ENCODE results near the gene ZMAT1. TPM values are rescaled to one million over a fixed set of nuclear protein-coding genes. Genes with fewer than 3 reads are reported as not detected.

ZMAT1 gene
- total RNA-seq, result 0.25 and 0.60 TPM in 2 replicates

DNA sequence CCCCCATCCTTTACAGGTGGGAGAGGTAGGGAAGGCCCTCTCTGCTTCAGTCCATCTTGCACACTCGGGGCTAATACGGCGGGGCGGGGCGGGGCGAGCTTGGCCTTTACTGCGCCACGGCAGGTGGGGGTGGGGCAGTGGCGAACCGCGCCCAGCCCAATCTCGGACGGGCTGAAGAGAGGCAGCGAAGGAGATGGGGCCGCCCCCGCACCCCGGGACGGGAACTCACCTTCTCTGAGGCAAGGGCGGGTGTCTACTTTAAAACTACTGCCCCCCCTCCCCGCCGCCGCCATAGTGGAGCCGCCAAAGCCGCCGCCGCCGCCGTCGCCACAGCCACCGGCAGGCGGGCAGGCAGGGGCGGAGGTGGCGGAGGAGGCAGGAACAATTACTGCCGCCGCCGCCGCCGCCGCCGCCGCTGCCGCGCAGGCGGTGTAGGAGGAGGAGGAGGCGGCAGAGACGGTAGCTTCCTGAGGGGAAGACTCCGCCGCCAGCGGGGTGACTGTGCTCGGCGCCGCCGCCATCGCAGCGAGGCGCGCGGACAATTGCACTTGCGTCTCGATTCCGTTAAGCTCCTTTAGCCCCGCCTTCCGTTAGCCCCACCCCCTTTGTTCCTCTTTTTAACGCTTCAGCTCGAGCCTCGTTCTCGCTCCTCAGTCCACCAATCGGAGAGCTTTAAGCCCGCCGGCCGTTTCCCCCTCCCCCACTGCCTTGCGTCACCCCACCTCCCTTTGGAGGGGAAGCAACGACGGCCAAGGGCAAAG lies at the start of gene ZMAT1:
TSS of gene ZMAT1 (minus strand) at position 540 of the 761 bp plus-strand sequence. CDS start at position 521, 19 bp downstream.

Other genes starting within 250 kb of the ZMAT1 start
- gene TCEAL2, start 193.7 kb upstream of the ZMAT1 start, total RNA-seq, result not detected in 2 replicates
- gene TCEAL6, start 210.5 kb upstream of the ZMAT1 start, total RNA-seq, result not detected in 2 replicates
- 0.30 and 3.5 TPM in 2 replicates for gene BEX5, start 223.9 kb upstream of the ZMAT1 start, total RNA-seq